Body of pancreas (tissue), 4 donors: ENCODE measurements around the gene ETDC. TPM values are rescaled to one million over a fixed set of nuclear protein-coding genes. Genes with fewer than 3 reads are reported as not detected.

ENCODE experiments used
- ATAC-seq: fragments of 150-250 bp; one replicate; pipeline ENCODE4 v1.9.1; 2016
- DNase-seq, 4 donors: peaks; one replicate each; pipeline ENCODE4 v3.0.0-alpha.2; 2019
- H3K27ac ChIP-seq, 4 donors: fragments of 200-600 bp; sonication (generic); 1 replicate in 3 of 4; 2 replicates in 1 of 4; pipeline versions ENCODE4 v1.5.1 to v1.6.1; 2016 to 2019; ENCODE audit warnings: mild to moderate bottlenecking in 1 of 4, mixed read lengths in 1 of 4, moderate library complexity in 1 of 4
- H3K27me3 ChIP-seq, 2 donors: fragments of 200-600 bp; sonication (generic); one replicate each; pipeline ENCODE4 v1.6.0; 2016; ENCODE audit warnings: mild to moderate bottlenecking in 1 of 2
- H3K36me3 ChIP-seq, 2 donors: fragments of 200-600 bp; sonication (generic); replicated peaks in 1 of 2; 2 replicates each; pipeline ENCODE4 v1.5.1; 2016; ENCODE audit warnings: low read depth in 2 of 2; ENCODE audit not compliant: insufficient read depth in 1 of 2
- H3K4me1 ChIP-seq: fragments of 200-600 bp; sonication (generic); one replicate; pipeline ENCODE4 v1.6.0; 2016
- H3K4me3 ChIP-seq, 2 donors: fragments of 200-600 bp; sonication (generic); 1 replicate in 1 of 2; 2 replicates in 1 of 2; pipeline ENCODE4 v1.5.1; 2016 to 2019
- H3K9me3 ChIP-seq, 3 donors: fragments of 200-600 bp; sonication (generic); 1 replicate in 2 of 3; 2 replicates in 1 of 3; pipeline ENCODE4 v1.5.1; 2016
- POLR2A ChIP-seq, 3 donors: fragments of 450-650 bp; IDR thresholded peaks; one replicate each; pipeline ENCODE4 v1.6.1; 2016; ENCODE audit warnings: antibody characterized with exemption in 3 of 3, mild to moderate bottlenecking in 2 of 3
- WGBS, 2 donors: methylation state at CpG; one replicate each; pipeline ENCODE4 v1.1.5; 2017; 5-methylcytosine and 5-hydroxymethylcytosine counted together
- intact Hi-C: fragments of 100-400 bp; cut with DNase I; formaldehyde crosslinking; loops from one replicate; pipeline ENCODE4 v1.15.1; 2023
- total RNA-seq, 2 donors: library from RNA; depleted of rRNA; stranded (reverse); fragments of >200 nt; gene quantifications; one replicate each; pipeline ENCODE4 v1.1.0, GENCODE V29; 2016
- TF ChIP-seq, protein P1 (sequence below), 7 experiments: fragments of 450-650 bp in 4 of 7; fragments of 200-600 bp in 3 of 7; sonication (generic) in 3 of 7; IDR thresholded peaks; one replicate each; pipeline ENCODE4 v1.5.1; 2016 to 2019; ENCODE audit warnings: antibody characterized with exemption in 7 of 7

ETDC gene
- total RNA-seq, 2 donors from 2014 or later, result not detected

DNA sequence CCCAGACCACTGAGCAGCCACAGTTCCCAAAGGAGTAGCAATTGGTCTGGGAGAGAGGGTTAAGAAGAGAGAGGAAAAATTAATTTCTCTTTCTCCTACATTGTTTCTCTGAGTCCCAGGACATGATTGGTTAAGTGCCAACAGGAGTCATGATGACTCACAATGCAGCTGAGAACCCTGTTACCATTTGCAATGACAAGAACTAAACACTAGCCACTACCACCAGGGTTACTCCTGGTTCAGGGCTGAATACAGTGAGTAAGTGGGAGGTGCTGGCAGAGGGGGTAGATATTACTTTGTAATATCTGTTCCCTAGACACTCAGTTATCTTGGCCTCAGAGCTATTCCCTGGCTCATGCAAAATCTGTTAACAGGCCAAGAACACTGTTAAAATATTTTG is 18.0 kb downstream of the ETDC start:
- Histone ChIP-seq H3K27ac (no peak overlapping the region), H3K4me1 (peaks cover 6% of the 10 kb centered on the region), H3K9me3 (no peaks in the 10 kb centered on the region), H3K36me3 (no peaks in the 10 kb centered on the region), H3K4me3 (no peak overlapping the region), H3K27me3 (no peaks in the 10 kb centered on the region)
- no peak for TF ChIP-seq POLR2A (IDR thresholded peaks at IDR 0.05)
- TF ChIP-seq, protein P1, sequence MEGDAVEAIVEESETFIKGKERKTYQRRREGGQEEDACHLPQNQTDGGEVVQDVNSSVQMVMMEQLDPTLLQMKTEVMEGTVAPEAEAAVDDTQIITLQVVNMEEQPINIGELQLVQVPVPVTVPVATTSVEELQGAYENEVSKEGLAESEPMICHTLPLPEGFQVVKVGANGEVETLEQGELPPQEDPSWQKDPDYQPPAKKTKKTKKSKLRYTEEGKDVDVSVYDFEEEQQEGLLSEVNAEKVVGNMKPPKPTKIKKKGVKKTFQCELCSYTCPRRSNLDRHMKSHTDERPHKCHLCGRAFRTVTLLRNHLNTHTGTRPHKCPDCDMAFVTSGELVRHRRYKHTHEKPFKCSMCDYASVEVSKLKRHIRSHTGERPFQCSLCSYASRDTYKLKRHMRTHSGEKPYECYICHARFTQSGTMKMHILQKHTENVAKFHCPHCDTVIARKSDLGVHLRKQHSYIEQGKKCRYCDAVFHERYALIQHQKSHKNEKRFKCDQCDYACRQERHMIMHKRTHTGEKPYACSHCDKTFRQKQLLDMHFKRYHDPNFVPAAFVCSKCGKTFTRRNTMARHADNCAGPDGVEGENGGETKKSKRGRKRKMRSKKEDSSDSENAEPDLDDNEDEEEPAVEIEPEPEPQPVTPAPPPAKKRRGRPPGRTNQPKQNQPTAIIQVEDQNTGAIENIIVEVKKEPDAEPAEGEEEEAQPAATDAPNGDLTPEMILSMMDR (IDR thresholded peaks at IDR 0.05), result no peak
- no peak for DNase-seq
- no peak for ATAC-seq
- intact Hi-C loops, result no loop called here

GRCh38 chrX:135328421-135329005 is 19.2 kb downstream of the ETDC start:
- no peaks in the 10 kb centered on the region for H3K27me3 ChIP-seq
- no peak for TF ChIP-seq POLR2A (IDR thresholded peaks at IDR 0.05)
- TF ChIP-seq, protein P1 (IDR thresholded peaks at IDR 0.05), result no peak
- H3K36me3 ChIP-seq, result no peaks in the 10 kb centered on the region
- no peaks in the 10 kb centered on the region for H3K9me3 ChIP-seq
- no peak overlapping the region for H3K4me3 ChIP-seq
- ATAC-seq (no peak), DNase-seq (no peak)
- intact Hi-C loops, result no loop called here
- 92 to 100% methylated on average over 2 to 3 of the region's 3 CpGs for WGBS, 2 donors
- no peak overlapping the region for H3K27ac ChIP-seq
- H3K4me1 ChIP-seq, result peaks cover 6% of the 10 kb centered on the region

- ATAC-seq, result no peak
- Histone ChIP-seq H3K9me3 (no peaks in the 10 kb centered on the region), H3K27ac (no peak overlapping the region), H3K4me1 (peaks cover 6% of the 10 kb centered on the region), H3K4me3 (no peak overlapping the region), H3K27me3 (no peaks in the 10 kb centered on the region), H3K36me3 (no peaks in the 10 kb centered on the region)
- 69 to 92% methylated on average over 1 of the region's 1 CpG for WGBS, 2 donors
- DNase-seq, result no peak
- intact Hi-C loops, result no loop called here
- TF ChIP-seq POLR2A (IDR thresholded peaks at IDR 0.05), result no peak
- TF ChIP-seq, protein P1 (IDR thresholded peaks at IDR 0.05), result no peak
These were observed 21.4 kb downstream of the ETDC start for GRCh38 chrX:135330706-135331105.

GRCh38 chrX:135331525-135331924 is 22.2 kb downstream of the ETDC start:
- DNase-seq (no peak), ATAC-seq (no peak)
- Histone ChIP-seq H3K36me3 (no peaks in the 10 kb centered on the region), H3K27ac (no peak overlapping the region), H3K27me3 (no peaks in the 10 kb centered on the region), H3K4me3 (no peak overlapping the region), H3K4me1 (peaks cover 6% of the 10 kb centered on the region), H3K9me3 (no peaks in the 10 kb centered on the region)
- no peak for TF ChIP-seq POLR2A (IDR thresholded peaks at IDR 0.05)
- TF ChIP-seq, protein P1 (IDR thresholded peaks at IDR 0.05), result no peak
- 88 to 100% methylated on average over 2 of the region's 2 CpGs for WGBS, 2 donors
- intact Hi-C loops, result no loop called here

DNA sequence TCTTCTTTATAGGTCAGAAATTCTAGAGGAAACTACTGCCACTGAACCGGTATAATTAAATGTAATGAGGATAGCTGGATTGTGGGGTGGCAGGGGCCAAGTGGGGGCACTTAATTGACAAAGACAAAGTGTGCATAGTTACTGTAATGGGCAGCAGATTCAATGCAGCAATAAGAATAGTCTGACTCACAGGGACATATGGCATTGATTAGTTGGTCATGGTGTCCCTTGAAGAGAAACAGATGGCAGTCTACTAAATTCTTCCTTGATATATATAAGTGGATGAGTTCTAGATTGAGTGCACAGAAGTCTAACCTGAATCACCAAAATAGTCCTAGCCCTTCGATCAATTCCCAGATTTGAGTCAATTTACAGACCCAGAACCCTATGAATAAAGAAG is 31.6 kb downstream of the ETDC start:
- TF ChIP-seq, protein P1 (IDR thresholded peaks at IDR 0.05), result no peak
- TF ChIP-seq POLR2A (IDR thresholded peaks at IDR 0.05), result no peak
- Histone ChIP-seq H3K4me1 (peaks cover 35% of the 10 kb centered on the region), H3K27me3 (no peaks in the 10 kb centered on the region), H3K27ac (no peak overlapping the region), H3K9me3 (no peaks in the 10 kb centered on the region), H3K36me3 (no peaks in the 10 kb centered on the region), H3K4me3 (no peak overlapping the region)
- WGBS, 2 donors, result 53 to 67% methylated on average over 2 of the region's 2 CpGs
- intact Hi-C loops, result no loop called here
- no peak for ATAC-seq
- DNase-seq, result no peak
